H1 (cell line): ENCODE data around the gene IREB2. TPM values are rescaled to one million over a fixed set of nuclear protein-coding genes. Genes with fewer than 3 reads are reported as not detected.

ENCODE experiments used
- CTCF ChIA-PET: fragments of 300-600 bp; sonication (Branson Sonifier 250); formaldehyde crosslinking; loops from one replicate; lab custom pipeline; 2021; ENCODE audit not compliant: partially characterized antibody; lab: Charles Lee
- POLR2A ChIA-PET: fragments of 300-600 bp; sonication (Branson Sonifier 250); formaldehyde crosslinking; loops from one replicate; lab custom pipeline; 2021; ENCODE audit warnings: inconsistent platforms; ENCODE audit not compliant: partially characterized antibody; lab: Charles Lee
- DNase-seq, 2 experiments: peaks; one replicate each; pipeline versions ENCODE4 v3.0.0 to v3.0.0-alpha.2; 2010 to 2022; ENCODE audit warnings: low spot score in 2 of 2, low read depth in 1 of 2, mixed read lengths in 1 of 2
- FAIRE-seq: peaks from 2 replicates; lab custom pipeline; 2011; peaks lifted over from hg19 to GRCh38; lab: Jason Lieb, UNC
- H2AFZ ChIP-seq: 2 replicates; pipeline ENCODE4 v1.8.1; 2012; ENCODE audit warnings: low read length, inconsistent platforms
- H2AK5ac ChIP-seq: 2 replicates; pipeline ENCODE4 v1.6.1; 2013; ENCODE audit warnings: low read depth, low read length
- H2BK120ac ChIP-seq: replicated peaks from 2 replicates; pipeline ENCODE3; 2013; ENCODE audit warnings: low read depth, low read length, inconsistent platforms
- H2BK12ac ChIP-seq: 2 replicates; pipeline ENCODE4 v1.6.1; 2013; ENCODE audit warnings: low read depth, low read length
- H2BK15ac ChIP-seq: 2 replicates; pipeline ENCODE4 v1.6.1; 2013; ENCODE audit warnings: low read length
- H2BK20ac ChIP-seq: 2 replicates; pipeline ENCODE4 v1.6.1; 2013; ENCODE audit warnings: low read length
- H2BK5ac ChIP-seq: 2 replicates; pipeline ENCODE4 v1.6.1; 2013; ENCODE audit warnings: low read depth, low read length
- H3K14ac ChIP-seq: 2 replicates; pipeline ENCODE4 v1.6.1; 2013; ENCODE audit warnings: inconsistent platforms; ENCODE audit not compliant: insufficient read length
- H3K18ac ChIP-seq: 2 replicates; pipeline ENCODE4 v1.6.1; 2013; ENCODE audit warnings: low read length; ENCODE audit errors: extremely low read depth
- H3K23ac ChIP-seq: 2 replicates; pipeline ENCODE4 v1.6.1; 2013; ENCODE audit warnings: inconsistent platforms; ENCODE audit not compliant: insufficient read length
- H3K23me2 ChIP-seq: 2 replicates; pipeline ENCODE4 v1.6.1; 2013; ENCODE audit warnings: low read depth, low read length
- H3K27ac ChIP-seq: 2 replicates; pipeline ENCODE4 v1.6.1; 2011; ENCODE audit warnings: low read depth, low read length, inconsistent platforms
- H3K27me3 ChIP-seq, 4 experiments: replicated peaks in 1 of 4; 1 replicate in 1 of 4; 2 replicates in 3 of 4; pipeline versions ENCODE4 v1.6.1 to v1.8.1; 2011 to 2013; ENCODE audit warnings: low read length in 3 of 4, mild to moderate bottlenecking in 3 of 4, inconsistent platforms in 2 of 4, mixed read lengths in 2 of 4, moderate library complexity in 1 of 4; ENCODE audit not compliant: control insufficient read depth in 3 of 4, insufficient read depth in 3 of 4; ENCODE audit errors: extremely low read depth in 1 of 4
- H3K36me3 ChIP-seq, 4 experiments: 2 replicates each; pipeline versions ENCODE4 v1.6.1 to v1.8.1; 2011 to 2013; ENCODE audit warnings: mild to moderate bottlenecking in 4 of 4, low read length in 3 of 4, moderate library complexity in 2 of 4, control low read depth in 1 of 4, inconsistent platforms in 1 of 4; ENCODE audit not compliant: insufficient read depth in 4 of 4, control insufficient read depth in 2 of 4
- H3K4ac ChIP-seq: replicated peaks from 2 replicates; pipeline ENCODE3; 2013; ENCODE audit warnings: low read length, low read depth, mixed read lengths, inconsistent platforms; ENCODE audit not compliant: insufficient read length
- H3K4me1 ChIP-seq, 4 experiments: replicated peaks in 1 of 4; 1 replicate in 1 of 4; 2 replicates in 3 of 4; pipeline versions ENCODE4 v1.6.1 to v1.8.1; 2011 to 2013; ENCODE audit warnings: low read length in 3 of 4, inconsistent platforms in 2 of 4, mixed read lengths in 1 of 4; ENCODE audit not compliant: insufficient read depth in 4 of 4, control insufficient read depth in 3 of 4
- H3K4me2 ChIP-seq, 2 experiments: 2 replicates each; pipeline versions ENCODE4 v1.6.1 to v1.8.1; 2011 to 2013; ENCODE audit warnings: low read depth in 2 of 2, low read length in 2 of 2, control low read depth in 1 of 2, inconsistent platforms in 1 of 2, mild to moderate bottlenecking in 1 of 2; ENCODE audit not compliant: insufficient read depth in 1 of 2
- H3K4me3 ChIP-seq, 4 experiments: fragments of 200-600, 300-600 bp in 1 of 4; sonication (generic), shearing (Covaris generic), sonication (Bioruptor Twin) in 1 of 4; 2 replicates each; pipeline versions ENCODE4 v1.5.1 to v1.8.1; 2011 to 2016; ENCODE audit warnings: low read length in 4 of 4, low read depth in 3 of 4, control low read depth in 2 of 4, inconsistent platforms in 2 of 4, mild to moderate bottlenecking in 2 of 4, mixed read lengths in 1 of 4, moderate library complexity in 1 of 4; ENCODE audit not compliant: insufficient read depth in 2 of 4; ENCODE audit errors: extremely low read depth in 1 of 4
- H3K56ac ChIP-seq: replicated peaks from 2 replicates; pipeline ENCODE3; 2013; ENCODE audit warnings: low read depth, mild to moderate bottlenecking, mixed read lengths, low read length, inconsistent platforms; ENCODE audit not compliant: insufficient read length
- H3K79me1 ChIP-seq: 2 replicates; pipeline ENCODE4 v1.6.1; 2013; ENCODE audit warnings: low read depth, low read length, control low read depth
- H3K79me2 ChIP-seq, 2 experiments: 2 replicates each; pipeline versions ENCODE4 v1.6.1 to v1.8.1; 2012 to 2013; ENCODE audit warnings: low read length in 2 of 2, mild to moderate bottlenecking in 2 of 2, inconsistent platforms in 1 of 2; ENCODE audit not compliant: insufficient read depth in 2 of 2, control insufficient read depth in 1 of 2
- H3K9ac ChIP-seq, 4 experiments: replicated peaks in 1 of 4; 1 replicate in 1 of 4; 2 replicates in 3 of 4; pipeline versions ENCODE4 v1.6.1 to v1.8.1; 2011 to 2013; ENCODE audit warnings: low read depth in 3 of 4, low read length in 3 of 4, control low read depth in 2 of 4, mild to moderate bottlenecking in 2 of 4, moderate library complexity in 2 of 4, inconsistent platforms in 1 of 4; ENCODE audit errors: extremely low read depth in 1 of 4
- H3K9me3 ChIP-seq, 2 experiments: 2 replicates each; pipeline versions ENCODE4 v1.6.1 to v1.8.1; 2012 to 2013; ENCODE audit warnings: mild to moderate bottlenecking in 2 of 2, moderate library complexity in 2 of 2, control low read depth in 1 of 2, inconsistent platforms in 1 of 2, low read depth in 1 of 2, low read length in 1 of 2, mixed read lengths in 1 of 2; ENCODE audit not compliant: insufficient read depth in 2 of 2
- H4K20me1 ChIP-seq, 2 experiments: replicated peaks in 1 of 2; 2 replicates each; pipeline versions ENCODE3 to v1.8.1; 2011 to 2013; ENCODE audit warnings: inconsistent platforms in 2 of 2, low read length in 2 of 2, mild to moderate bottlenecking in 1 of 2; ENCODE audit not compliant: insufficient read depth in 2 of 2, control insufficient read depth in 1 of 2
- H4K5ac ChIP-seq: 2 replicates; pipeline ENCODE4 v1.6.1; 2013; ENCODE audit warnings: low read length, low read depth, mixed read lengths, inconsistent platforms; ENCODE audit not compliant: insufficient read length
- H4K8ac ChIP-seq: 2 replicates; pipeline ENCODE4 v1.8.0; 2013; ENCODE audit warnings: mild to moderate bottlenecking, moderate library complexity, low read length, inconsistent platforms; ENCODE audit not compliant: insufficient read depth; ENCODE audit errors: extremely low read depth
- H4K91ac ChIP-seq: replicated peaks from 2 replicates; pipeline ENCODE3; 2013; ENCODE audit warnings: low read length, mixed read lengths, inconsistent platforms; ENCODE audit not compliant: insufficient read length
- BCL11A ChIP-seq, 2 experiments: IDR thresholded peaks; one replicate each; pipeline ENCODE4 v1.6.1; 2011; ENCODE audit warnings: low read depth in 2 of 2, low read length in 2 of 2, mild to moderate bottlenecking in 2 of 2
- POLR2A ChIP-seq, 2 experiments: IDR thresholded peaks; 1 replicate in 1 of 2; 2 replicates in 1 of 2; pipeline ENCODE4 v1.6.1; 2011; ENCODE audit warnings: low read depth in 2 of 2, low read length in 2 of 2, mild to moderate bottlenecking in 2 of 2; ENCODE audit errors: control extremely low read depth in 1 of 2
- POLR2AphosphoS5 ChIP-seq: IDR thresholded peaks from 2 replicates; pipeline ENCODE4 v1.6.1; 2011; ENCODE audit warnings: low read depth, low read length
- RAD21 ChIP-seq, 2 experiments: IDR thresholded peaks in 1 of 2; conservative IDR thresholded peaks in 1 of 2; 2 replicates each; pipeline ENCODE4 v1.6.1; 2011; ENCODE audit warnings: low read depth in 2 of 2, low read length in 2 of 2, improper control_type of control experiment in 1 of 2, inconsistent platforms in 1 of 2, mild to moderate bottlenecking in 1 of 2, moderate library complexity in 1 of 2
- SP4 ChIP-seq: IDR thresholded peaks from 2 replicates; pipeline ENCODE4 v1.6.1; 2012; ENCODE audit warnings: low read length, inconsistent platforms
- ZNF274 ChIP-seq: IDR thresholded peaks from 2 replicates; pipeline ENCODE4 v1.7.0; 2012; ENCODE audit warnings: low read length, borderline replicate concordance; ENCODE audit errors: extremely low read depth
- WGBS, 2 experiments: shearing (Covaris generic) in 1 of 2; methylation state at CpG; one replicate each; pipeline versions ENCODE4 v1.1.6 to v1.1.7; 2013 to 2015; ENCODE audit warnings: low lambda C conversion rate in 2 of 2, mixed read lengths in 2 of 2, inconsistent platforms in 1 of 2, low coverage in 1 of 2, missing lambda C conversion rate in 1 of 2; ENCODE audit not compliant: insufficient replicate concordance in 2 of 2, insufficient coverage in 1 of 2, insufficient read length in 1 of 2; ENCODE audit errors: extremely low coverage in 1 of 2, missing lambda C conversion rate in 1 of 2; 5-methylcytosine and 5-hydroxymethylcytosine counted together
- polyA plus RNA-seq, 7 experiments: library from polyadenylated mRNA; depleted of rRNA in 3 of 7; stranded (reverse) in 5 of 7; unstranded in 2 of 7; fragments of >200 nt in 5 of 7; fragments of 200-250 nt in 2 of 7; gene quantifications; 1 replicate in 5 of 7; 2 replicates in 1 of 7; 4 replicates in 1 of 7; pipeline versions ENCODE4 v1.2.1 to v1.2.3, GENCODE V29; 2011 to 2013; ENCODE audit warnings: missing spikeins in 2 of 7, mixed read lengths in 2 of 7
- total RNA-seq: library from RNA; stranded (reverse); fragmentation: NEBNext Ultra II Directional; extraction: Animal tissue kit (Norgen Biotek cat#: 25700); gene quantifications from 2 replicates; pipeline ENCODE4 v1.2.1, GENCODE V29; 2021

The IREB2 gene
- total and polyA plus RNA-seq, 2 of the 8 experiments (the other 6 are each of a cell fraction or from before 2014, with no cell fraction given) = 21.0 to 103 TPM

- 86% methylated on average over 5 of the region's 5 CpGs; no CpG with 5 or more reads in 1 of the 2 experiments for WGBS, 2 experiments
- no peak overlapping the region for H4K5ac ChIP-seq
- ChIA-PET CTCF (interaction anchor here (1.0 kb wide), 1 partner anchor 19 kb away, joined by 3 read pairs; no protein-coding TSS in a partner anchor), POLR2A (interaction anchor here (0.9 kb wide), 1 partner anchor 271 kb away, joined by 3 read pairs; no protein-coding TSS in a partner anchor)
- no peak for TF ChIP-seq POLR2A (IDR thresholded peaks at IDR 0.05; ENCODE audit: control extremely low read depth in 1 of 2, low read depth in 2 of 2, low read length in 2 of 2)
- no peak for TF ChIP-seq ZNF274
- no peak for TF ChIP-seq RAD21 (IDR thresholded peaks at IDR 0.05 in 1 of 2, conservative IDR thresholded peaks at IDR 0.05 in 1 of 2; ENCODE audit: low read depth in 2 of 2, low read length in 2 of 2)
- TF ChIP-seq BCL11A (IDR thresholded peaks at IDR 0.05; ENCODE audit: low read depth in 2 of 2, low read length in 2 of 2) = no peak
- no peak for TF ChIP-seq POLR2AphosphoS5
- TF ChIP-seq SP4 = no peak
- no peak overlapping the region for H2BK12ac ChIP-seq
- peaks cover 0 to 18% of the 10 kb centered on the region in 2 experiments; a peak in 2 of 4 replicates for H3K79me2 ChIP-seq
- H2AK5ac ChIP-seq = no peak overlapping the region
- no peak overlapping the region for H3K18ac ChIP-seq
- H3K23ac ChIP-seq = no peak overlapping the region
- no peak overlapping the region for H4K91ac ChIP-seq
- no peak overlapping the region for H3K9ac ChIP-seq
- no peak overlapping the region for H4K8ac ChIP-seq
- H3K79me1 ChIP-seq = no peaks in the 10 kb centered on the region; the same call in 1 of the 2 replicates
- no peak overlapping the region for H3K4me3 ChIP-seq
- H3K27ac ChIP-seq = no peak overlapping the region
- no peak overlapping the region for H3K4me2 ChIP-seq
- no peaks in the 10 kb centered on the region for H4K20me1 ChIP-seq
- peaks cover 0 to 3% (median 1%) of the 10 kb centered on the region in 4 experiments; a peak in 3 of 7 replicates for H3K4me1 ChIP-seq
- no peak overlapping the region for H2BK20ac ChIP-seq
- DNase-seq (no peak), FAIRE-seq (no peak)
- H3K36me3 ChIP-seq = peaks cover 0 to 6% (median 0%) of the 10 kb centered on the region in 4 experiments; a peak in 3 of 8 replicates
- H3K27me3 ChIP-seq = no peaks in the 10 kb centered on the region
- no peak overlapping the region for H3K14ac ChIP-seq
- H2BK5ac ChIP-seq = no peak overlapping the region
- no peak overlapping the region for H2AFZ ChIP-seq
- peaks cover 3% of the 10 kb centered on the region; the same call in 1 of the 2 replicates for H3K23me2 ChIP-seq
- no peak overlapping the region for H2BK120ac ChIP-seq
- no peak overlapping the region for H2BK15ac ChIP-seq
- no peak overlapping the region for H3K56ac ChIP-seq
- H3K4ac ChIP-seq = no peak overlapping the region
- H3K9me3 ChIP-seq = no peaks in the 10 kb centered on the region
Measured at GRCh38 chr15:78537266-78537905, 99.4 kb downstream of the IREB2 start.
